CD4-positive, alpha-beta T cell treated with Interleukin-17A for 4 hours (primary cell): ENCODE measurements around the gene DNAAF8.
A peak's percentile ranks its signal among the peaks of the same experiment; 100 is the strongest.
"Not testable (repeated sequence)": the region's sequence is repeated elsewhere in the genome, so short reads cannot be mapped to it uniquely, and the experiment has no call there.

Source experiments
- DNase-seq: peaks from one replicate; pipeline ENCODE4 v3.0.0-alpha.2; 2020; ENCODE audit warnings: mixed read lengths

DNAAF8 gene

GRCh38 chr16:4724661-4725270 is 9.6 kb upstream of the DNAAF8 start:
- no peak for DNase-seq

GRCh38 chr16:4726616-4727015 is 7.7 kb upstream of the DNAAF8 start:
- DNase-seq = no peak

GRCh38 chr16:4728676-4729075 is 5.7 kb upstream of the DNAAF8 start:
- no peak for DNase-seq

GRCh38 chr16:4729876-4730275 is 4.5 kb upstream of the DNAAF8 start:
- no peak for DNase-seq

- no peak for DNase-seq
Observed at GRCh38 chr16:4733211-4733742, 1.1 kb upstream of the DNAAF8 start.

- DNase-seq = peak; percentile 40
Observed at GRCh38 chr16:4733747-4734062, 632 bp upstream of the DNAAF8 start.

GRCh38 chr16:4734730-4735535 is 596 bp downstream of the DNAAF8 start:
- peak; percentile 98 for DNase-seq

- no peak for DNase-seq
Observed at GRCh38 chr16:4736546-4736945, 2.2 kb downstream of the DNAAF8 start.

GRCh38 chr16:4737545-4737944 is 3.2 kb downstream of the DNAAF8 start:
- DNase-seq = no peak

- DNase-seq = not testable (repeated sequence)
Observed at GRCh38 chr16:4738370-4738769, 4.0 kb downstream of the DNAAF8 start.

- DNase-seq = no peak
Observed at GRCh38 chr16:4743226-4743878, 9.0 kb downstream of the DNAAF8 start.

GRCh38 chr16:4744555-4745273 is 10.4 kb downstream of the DNAAF8 start:
- DNase-seq = no peak

- no peak for DNase-seq
Observed at GRCh38 chr16:4745274-4745569, 10.9 kb downstream of the DNAAF8 start.

GRCh38 chr16:4746215-4746614 is 11.9 kb downstream of the DNAAF8 start:
- no peak for DNase-seq

GRCh38 chr16:4746991-4747574 is 12.7 kb downstream of the DNAAF8 start:
- DNase-seq = no peak

- no peak for DNase-seq
Observed at GRCh38 chr16:4747906-4748681, 13.8 kb downstream of the DNAAF8 start.

GRCh38 chr16:4748682-4749411 is 14.5 kb downstream of the DNAAF8 start:
- no peak for DNase-seq

GRCh38 chr16:4749700-4750257 is 15.4 kb downstream of the DNAAF8 start:
- DNase-seq = no peak

- DNase-seq = no peak
Observed at GRCh38 chr16:4750896-4751295, 16.6 kb downstream of the DNAAF8 start.

GRCh38 chr16:4752351-4753100 is 18.2 kb downstream of the DNAAF8 start:
- no peak for DNase-seq
